Right kidney (tissue), 9 donors: Measurements from ENCODE around the gene KLHL34.
A peak's percentile ranks its signal among the peaks of the same experiment; 100 is the strongest.

ENCODE experiments used
- DNase-seq: peaks from one replicate; pipeline ENCODE4 v3.0.0-alpha.2; 2016
- long read RNA-seq, 8 donors: transcript quantifications; one replicate each; lab custom pipeline, GENCODE V29; 2026

The KLHL34 gene, protein sequence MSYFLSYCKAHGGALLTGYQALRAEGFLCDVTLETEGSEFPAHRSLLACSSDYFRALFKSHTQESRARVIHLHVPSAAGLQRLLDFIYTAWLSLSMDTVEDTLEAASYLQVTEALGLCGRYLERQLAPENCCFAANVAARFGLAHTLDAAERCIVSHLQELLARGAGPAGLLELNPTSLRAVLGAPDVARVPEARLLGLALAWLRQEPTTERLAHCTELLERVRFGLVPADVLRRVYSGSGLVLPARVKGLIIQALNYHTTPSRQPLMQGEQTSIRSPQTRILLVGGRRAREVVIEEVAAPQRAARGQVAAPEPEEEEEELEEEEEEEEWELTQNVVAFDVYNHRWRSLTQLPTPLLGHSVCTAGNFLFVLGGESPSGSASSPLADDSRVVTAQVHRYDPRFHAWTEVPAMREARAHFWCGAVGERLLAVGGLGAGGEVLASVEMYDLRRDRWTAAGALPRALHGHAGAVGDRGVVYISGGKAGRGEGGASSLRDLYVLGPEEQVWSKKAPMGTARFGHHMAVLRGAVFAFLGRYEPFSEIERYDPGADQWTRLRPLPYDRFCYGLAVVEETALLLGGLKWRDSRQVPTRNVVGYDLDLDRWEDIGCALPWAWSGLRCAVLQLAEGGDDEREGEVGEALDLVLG
- long read RNA-seq, donor 1 = 0 reads
- long read RNA-seq, donor 2, partial matches to known transcripts = 0 of 1 reads
- long read RNA-seq, donor 2, other reads (novel, unspliced or antisense) = 0 of 1 reads
- long read RNA-seq, donor 3, partial matches to known transcripts = 0 of 1 reads
- long read RNA-seq, donor 3, other reads (novel, unspliced or antisense) = 0 of 1 reads
- long read RNA-seq, donor 4 = 0 reads
- long read RNA-seq, donor 5 = 0 reads
- long read RNA-seq, donor 6 = 0 reads
- long read RNA-seq, donor 7 = 0 reads
- long read RNA-seq, donor 8 = 0 reads

- DNase-seq = peak; percentile 41
Measured at GRCh38 chrX:21658152-21658737, at the start of gene KLHL34. Gene KLHL34, minus strand, starts transcription at chrX:21658330. Its CDS starts 542 bp downstream, at chrX:21657788.

DNA sequence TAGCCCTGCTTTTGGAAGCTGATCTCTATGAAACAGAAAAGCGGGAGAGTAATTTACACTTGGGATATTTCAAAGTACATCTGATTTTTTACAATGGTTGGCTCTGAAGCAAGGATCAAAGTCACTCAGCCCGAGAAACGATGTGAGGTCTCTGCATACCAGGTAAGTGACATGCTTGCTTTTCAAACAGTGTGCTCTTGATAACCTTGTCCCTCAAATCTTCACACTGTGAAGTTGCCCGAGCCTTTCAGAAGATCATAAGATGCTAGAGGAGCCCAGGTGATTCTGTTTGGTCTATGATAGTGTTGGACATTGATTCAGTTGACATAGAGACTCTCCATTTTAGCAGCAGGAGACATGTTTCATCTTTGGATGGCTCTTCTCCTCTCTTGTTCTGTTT lies 47.1 kb upstream of the KLHL34 start:
- no peak for DNase-seq

DNA sequence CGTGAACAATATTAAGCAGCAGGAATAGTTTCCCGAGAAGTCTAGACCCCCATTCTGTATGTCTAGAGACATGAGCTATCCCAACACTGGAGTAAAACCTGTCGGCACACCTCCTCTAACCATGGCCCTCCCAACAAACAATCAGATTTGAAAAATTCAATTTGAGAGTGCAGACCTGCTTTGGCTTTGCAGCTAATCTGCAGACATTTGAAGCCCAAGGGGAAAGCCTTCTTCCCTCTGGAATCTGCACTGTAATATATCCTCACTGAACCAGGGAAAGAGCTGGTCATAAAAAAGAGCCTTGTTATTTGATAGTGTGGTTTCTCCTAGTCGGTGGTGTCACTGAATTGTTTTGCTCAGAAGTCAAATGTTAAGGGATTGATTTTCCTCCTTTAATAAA lies 44.6 kb upstream of the KLHL34 start:
- DNase-seq = no peak

DNA sequence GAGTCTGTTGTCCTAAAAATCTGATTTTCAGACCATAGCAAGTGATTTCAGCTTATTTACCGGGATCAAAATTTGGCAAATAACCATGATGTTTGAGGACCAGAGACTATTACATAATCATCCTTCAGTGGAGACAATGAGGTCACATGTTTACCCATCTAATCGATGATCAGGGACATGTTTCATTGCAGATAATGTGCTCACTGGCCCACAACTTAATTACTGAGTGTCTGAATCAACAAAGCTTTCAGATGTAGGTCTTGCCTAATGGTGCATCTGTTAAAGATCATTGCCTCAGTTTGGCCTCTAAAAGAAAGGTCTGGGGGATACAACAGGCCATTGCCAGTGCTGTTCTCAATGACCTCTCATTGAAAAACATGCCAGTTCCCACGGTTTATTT lies 42.8 kb upstream of the KLHL34 start:
- DNase-seq = no peak

DNA sequence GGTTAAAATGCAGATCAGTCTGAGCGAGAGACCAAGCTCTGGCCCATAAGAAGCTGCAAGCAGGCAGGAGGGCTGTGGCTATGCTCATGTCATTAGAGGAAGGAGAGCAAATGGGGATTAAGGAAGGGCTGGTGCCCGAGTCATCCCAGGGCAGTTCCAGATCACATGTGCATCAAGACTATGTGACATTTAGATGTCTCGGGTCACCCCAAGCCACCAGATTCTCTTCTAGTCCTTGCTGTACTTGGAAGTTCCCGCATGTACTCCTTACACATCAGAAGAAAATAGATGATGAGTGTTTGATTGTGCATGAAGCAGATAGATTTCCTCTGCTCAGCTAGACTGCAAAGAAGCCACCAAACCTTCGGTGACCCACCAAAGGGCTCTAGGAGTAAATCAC lies 42.1 kb upstream of the KLHL34 start:
- DNase-seq = no peak

DNA sequence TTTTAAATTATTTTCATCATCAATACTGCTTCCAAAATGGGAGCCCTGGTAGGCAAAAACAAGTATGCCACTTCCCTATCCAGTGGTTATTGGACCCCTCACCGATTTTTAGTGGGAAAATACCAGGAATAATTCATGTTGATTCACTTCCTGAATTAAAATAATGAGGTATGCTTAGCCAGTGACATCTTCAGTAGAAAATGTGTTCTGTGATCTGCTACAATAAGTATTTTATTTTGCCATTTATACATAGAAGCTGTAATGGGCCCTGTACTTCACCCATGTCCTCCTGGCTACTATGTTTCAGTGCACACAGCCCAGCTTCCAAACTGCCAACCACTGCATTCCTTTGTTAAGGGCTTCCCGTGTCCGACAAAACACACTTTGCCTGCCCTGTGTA lies 41.0 kb upstream of the KLHL34 start:
- no peak for DNase-seq

DNA sequence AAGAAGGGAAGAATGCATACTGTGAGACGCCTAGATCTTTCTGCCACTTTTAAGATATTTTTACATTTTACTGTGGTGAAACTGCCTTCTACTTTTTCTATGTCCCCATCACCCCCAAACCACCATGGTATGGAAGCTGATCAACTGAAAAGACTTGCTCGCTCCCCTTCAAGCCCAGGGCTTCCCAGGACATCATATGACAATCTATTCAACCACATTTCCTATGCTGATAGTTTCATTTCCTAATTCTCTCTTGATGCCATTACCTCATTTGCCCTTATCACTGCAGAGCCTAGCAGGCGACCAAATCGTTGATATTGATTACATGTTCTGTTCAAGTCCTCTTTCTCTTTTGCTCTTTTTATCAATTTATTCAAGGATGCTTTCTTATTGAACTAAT lies 40.1 kb upstream of the KLHL34 start:
- no peak for DNase-seq

- DNase-seq = no peak
Measured at GRCh38 chrX:21691512-21692018, 33.4 kb upstream of the KLHL34 start.

DNA sequence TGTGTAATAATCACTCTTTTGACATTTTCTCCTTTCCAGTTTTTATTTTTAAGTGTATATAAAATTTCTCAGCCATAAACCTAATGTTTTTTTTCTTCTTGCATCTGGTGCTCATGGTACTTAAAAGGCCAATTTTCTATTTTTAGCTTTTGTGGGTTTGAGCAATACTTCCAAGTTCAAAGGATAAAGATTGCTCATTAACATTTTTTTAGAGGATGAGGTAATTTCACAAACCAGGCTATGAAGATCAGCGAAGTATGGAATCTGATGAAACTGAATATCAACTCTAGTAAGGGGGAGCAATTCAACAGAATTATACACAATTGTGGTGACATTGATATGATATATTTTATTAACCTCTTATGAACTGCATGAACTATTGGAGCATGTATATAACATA lies 25.8 kb upstream of the KLHL34 start:
- DNase-seq = no peak

DNA sequence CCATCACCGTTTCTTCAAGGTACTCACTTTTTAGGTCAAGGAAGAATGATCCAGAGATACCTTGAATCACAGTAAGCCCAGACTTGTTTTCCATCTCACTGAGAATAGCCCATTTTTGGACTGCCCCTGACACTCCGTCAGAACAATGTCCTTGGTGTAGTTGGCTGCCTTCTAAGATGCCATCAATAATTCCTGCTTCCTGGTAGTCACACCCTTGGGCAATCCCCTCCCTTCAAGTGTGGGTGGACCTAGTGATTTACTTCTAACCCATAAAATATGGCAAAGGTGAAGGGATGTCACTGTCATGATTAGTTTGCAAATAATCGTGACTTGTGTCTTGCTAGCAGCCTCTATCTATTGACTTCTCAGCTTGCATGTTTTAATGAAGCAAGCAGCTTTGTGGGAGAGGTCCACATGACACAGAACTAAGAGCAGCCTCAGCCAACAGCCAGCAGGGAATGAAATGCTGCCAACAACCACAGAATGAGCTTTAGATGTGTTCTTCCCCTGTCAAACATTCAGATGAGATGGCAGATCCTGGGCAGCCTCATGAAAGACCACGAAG lies 20.0 kb upstream of the KLHL34 start:
- DNase-seq = no peak

DNA sequence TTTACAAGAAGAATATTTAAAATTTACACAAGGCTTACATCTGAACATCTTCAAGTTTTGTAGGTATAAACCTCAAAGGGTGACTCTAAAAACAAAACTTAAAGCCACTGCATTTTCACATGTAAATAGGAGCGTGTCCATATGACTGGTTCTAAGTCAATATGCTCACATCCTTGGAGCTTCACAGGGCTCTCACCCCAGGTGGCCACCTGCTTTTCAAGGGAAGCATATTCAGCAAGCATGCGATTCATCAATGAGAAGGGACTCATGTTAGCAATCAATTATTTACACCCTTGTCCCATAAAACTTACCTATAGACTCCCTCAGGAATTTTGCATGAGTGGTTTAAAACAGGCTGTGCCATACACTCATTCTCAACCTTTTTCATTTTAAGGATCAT lies 17.8 kb upstream of the KLHL34 start:
- no peak for DNase-seq

GRCh38 chrX:21674430-21675186 lies 16.5 kb upstream of the KLHL34 start:
- no peak for DNase-seq

DNA sequence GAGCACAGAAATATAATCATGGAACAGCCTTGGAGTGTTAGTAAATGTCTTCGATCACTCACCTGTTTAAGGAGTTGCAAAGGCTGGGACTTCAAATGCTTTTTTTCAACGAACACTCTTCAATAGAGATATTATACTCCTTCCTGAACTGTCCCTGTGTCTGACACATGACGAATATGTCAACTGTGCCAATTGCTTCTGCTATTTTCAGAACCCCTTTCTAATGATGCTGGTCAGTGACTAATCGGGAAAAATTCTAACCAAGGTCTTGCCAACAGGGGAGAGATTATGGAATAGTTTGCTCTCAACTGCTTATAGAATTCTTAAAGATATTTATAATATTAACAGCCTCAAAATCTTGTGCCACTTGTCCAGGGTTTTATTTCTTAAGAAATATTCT lies 8.5 kb upstream of the KLHL34 start:
- no peak for DNase-seq

GRCh38 chrX:21666252-21666651 lies 8.1 kb upstream of the KLHL34 start:
- DNase-seq = no peak

DNA sequence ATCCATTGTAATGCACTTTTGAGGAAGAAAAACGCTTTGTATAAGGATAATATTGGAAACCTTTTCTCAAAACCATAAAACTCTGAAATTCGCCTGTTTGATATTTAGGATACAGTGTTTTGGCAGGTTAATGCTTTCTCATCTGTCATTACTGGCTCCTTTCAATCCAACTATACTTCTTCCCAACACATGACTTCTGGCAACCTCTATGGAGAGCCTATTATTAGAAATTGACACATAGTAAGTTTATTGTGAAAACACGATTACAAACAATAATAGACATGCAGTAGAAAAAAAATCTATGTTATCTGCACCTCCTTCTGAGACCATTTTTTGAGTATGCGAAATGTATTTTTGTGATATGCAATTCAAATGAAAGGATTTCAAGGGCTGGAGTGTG lies 4.6 kb upstream of the KLHL34 start:
- DNase-seq = no peak

GRCh38 chrX:21661316-21661715 lies 3.2 kb upstream of the KLHL34 start:
- no peak for DNase-seq

GRCh38 chrX:21660156-21660555 lies 2.0 kb upstream of the KLHL34 start:
- no peak for DNase-seq

GRCh38 chrX:21659320-21659719 lies 1.2 kb upstream of the KLHL34 start:
- DNase-seq = no peak

DNA sequence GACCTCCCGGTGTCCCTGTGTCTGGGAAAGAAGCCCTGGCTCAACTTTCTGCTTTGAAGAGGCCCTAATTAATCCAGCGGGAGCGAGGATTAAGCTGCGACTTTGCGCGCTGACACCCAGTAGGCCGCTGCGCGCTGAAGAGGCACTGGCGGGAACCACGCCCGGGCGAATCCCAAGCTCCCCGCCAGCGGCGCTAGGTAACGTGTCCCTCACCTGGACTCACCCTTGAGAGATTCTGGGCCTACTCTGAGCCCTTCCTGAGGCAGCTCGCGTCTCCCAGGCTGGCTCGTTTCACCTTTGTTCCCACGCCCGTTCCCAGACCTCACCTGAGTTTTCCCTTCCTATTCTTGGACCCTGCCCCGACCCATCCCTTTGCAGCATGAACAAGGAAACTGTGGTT lies 616 bp upstream of the KLHL34 start:
- DNase-seq = no peak

DNA sequence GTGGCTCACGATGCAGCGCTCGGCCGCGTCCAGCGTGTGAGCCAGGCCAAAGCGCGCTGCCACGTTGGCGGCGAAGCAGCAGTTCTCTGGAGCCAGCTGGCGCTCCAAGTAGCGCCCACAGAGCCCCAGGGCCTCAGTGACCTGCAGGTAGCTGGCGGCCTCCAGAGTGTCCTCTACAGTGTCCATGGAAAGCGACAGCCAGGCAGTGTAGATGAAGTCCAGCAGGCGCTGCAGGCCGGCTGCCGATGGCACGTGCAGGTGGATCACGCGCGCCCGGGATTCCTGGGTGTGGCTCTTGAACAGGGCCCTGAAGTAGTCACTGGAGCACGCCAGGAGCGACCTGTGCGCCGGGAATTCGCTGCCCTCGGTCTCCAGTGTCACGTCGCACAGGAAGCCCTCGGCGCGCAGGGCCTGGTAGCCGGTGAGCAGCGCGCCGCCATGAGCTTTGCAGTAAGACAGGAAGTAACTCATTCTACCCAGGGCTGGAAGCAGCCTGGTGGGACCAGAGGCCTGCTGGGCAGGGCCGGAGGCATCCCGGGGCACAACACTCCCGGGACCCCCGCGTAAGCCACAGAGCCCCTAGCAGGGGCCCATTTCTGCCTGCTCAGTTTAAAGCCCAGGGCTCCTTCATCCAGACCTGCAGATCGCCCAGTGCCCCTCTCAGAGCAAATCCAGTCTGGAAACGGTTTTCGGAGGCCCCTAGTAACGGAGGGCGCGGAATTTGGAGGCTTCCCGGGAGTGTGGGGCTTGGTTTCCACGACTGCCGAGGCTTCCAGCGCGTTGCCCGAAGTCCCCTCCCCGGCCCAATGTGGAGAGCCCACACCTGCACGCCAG lies 595 bp downstream of the KLHL34 start:
- peak; percentile 10 for DNase-seq
